Endometrium (tissue), 2 donors: ENCODE data around the gene NCKAP5.

Experiments
- FAIRE-seq: peaks from 2 replicates; lab custom pipeline; 2012; peaks lifted over from hg19 to GRCh38; lab: Jason Lieb, UNC
- donor health status: control.
- donor health status: control.

Gene NCKAP5

GRCh38 chr2:132936791-132937190 is 631.5 kb downstream of the NCKAP5 start:
- FAIRE-seq = no peak

GRCh38 chr2:132936261-132936660 is 632.0 kb downstream of the NCKAP5 start:
- no peak for FAIRE-seq

GRCh38 chr2:132929786-132930185 is 638.5 kb downstream of the NCKAP5 start:
- FAIRE-seq = no peak

- no peak for FAIRE-seq
Observed at GRCh38 chr2:132923787-132924186, 644.5 kb downstream of the NCKAP5 start.

GRCh38 chr2:132915812-132916549 is 652.3 kb downstream of the NCKAP5 start:
- no peak for FAIRE-seq

GRCh38 chr2:132911726-132912724 is 656.2 kb downstream of the NCKAP5 start:
- FAIRE-seq = no peak

- FAIRE-seq = no peak
Observed at GRCh38 chr2:132910432-132910831, 657.8 kb downstream of the NCKAP5 start.

- no peak for FAIRE-seq
Observed at GRCh38 chr2:132909427-132909826, 658.8 kb downstream of the NCKAP5 start.

- peak; percentile 29 for FAIRE-seq
Observed at GRCh38 chr2:132904142-132904842, 664.0 kb downstream of the NCKAP5 start.

GRCh38 chr2:132902626-132903025 is 665.6 kb downstream of the NCKAP5 start:
- FAIRE-seq = no peak

- FAIRE-seq = no peak
Observed at GRCh38 chr2:132901661-132902060, 666.6 kb downstream of the NCKAP5 start.

- no peak for FAIRE-seq
Observed at GRCh38 chr2:132897111-132897510, 671.2 kb downstream of the NCKAP5 start.

GRCh38 chr2:132896073-132896472 is 672.2 kb downstream of the NCKAP5 start:
- FAIRE-seq = no peak

GRCh38 chr2:132891498-132891897 is 676.8 kb downstream of the NCKAP5 start:
- FAIRE-seq = no peak

GRCh38 chr2:132886574-132886973 is 681.7 kb downstream of the NCKAP5 start:
- no peak for FAIRE-seq

GRCh38 chr2:132884705-132885104 is 683.6 kb downstream of the NCKAP5 start:
- no peak for FAIRE-seq

GRCh38 chr2:132884292-132884691 is 684.0 kb downstream of the NCKAP5 start:
- no peak for FAIRE-seq

GRCh38 chr2:132883430-132883829 is 684.8 kb downstream of the NCKAP5 start:
- FAIRE-seq = no peak

- FAIRE-seq = no peak
Observed at GRCh38 chr2:132881546-132881945, 686.7 kb downstream of the NCKAP5 start.

- no peak for FAIRE-seq
Observed at GRCh38 chr2:132877923-132878322, 690.3 kb downstream of the NCKAP5 start.

GRCh38 chr2:132876745-132877391 is 691.4 kb downstream of the NCKAP5 start:
- no peak for FAIRE-seq

GRCh38 chr2:132875193-132875592 is 693.1 kb downstream of the NCKAP5 start:
- FAIRE-seq = no peak
